ENCODE measurements around the gene DOCK11.

The DOCK11 gene

GRCh38 chrX:118560489-118560888 is 64.9 kb downstream of the DOCK11 start:
- no peak overlapping the region for H3K27ac ChIP-seq
- DNase-seq (ENCODE audit: low spot score): no peak
- ChIA-PET POLR2A (ENCODE audit: low non-redundant PET) (no interaction called here), CTCF (no interaction called here)
- no peak for TF ChIP-seq CTCF (conservative IDR thresholded peaks at IDR 0.05; ENCODE audit: low read depth)

GRCh38 chrX:118562582-118563164 is 67.1 kb downstream of the DOCK11 start:
- ChIA-PET CTCF (interaction anchor here (0.8 kb wide), 1 partner anchor 288 kb away, joined by 4 read pairs; no protein-coding TSS in a partner anchor), POLR2A (ENCODE audit: low non-redundant PET) (no interaction called here)
- TF ChIP-seq CTCF (conservative IDR thresholded peaks at IDR 0.05; ENCODE audit: low read depth): no peak
- no peak for DNase-seq (ENCODE audit: low spot score)
- H3K27ac ChIP-seq: no peak overlapping the region

GRCh38 chrX:118564498-118564897 is 68.9 kb downstream of the DOCK11 start:
- POLR2A ChIA-PET (ENCODE audit: low non-redundant PET): no interaction called here
- no peak for TF ChIP-seq CTCF (conservative IDR thresholded peaks at IDR 0.05; ENCODE audit: low read depth)
- CTCF ChIA-PET: no interaction called here
- peak overlapping the region; percentile 58 for H3K27ac ChIP-seq
- DNase-seq (ENCODE audit: low spot score): no peak

GRCh38 chrX:118565853-118566252 is 70.2 kb downstream of the DOCK11 start:
- CTCF ChIA-PET: no interaction called here
- POLR2A ChIA-PET (ENCODE audit: low non-redundant PET): no interaction called here
- DNase-seq (ENCODE audit: low spot score): no peak
- H3K27ac ChIP-seq: no peak overlapping the region
- TF ChIP-seq CTCF (conservative IDR thresholded peaks at IDR 0.05; ENCODE audit: low read depth): no peak

- no peak for TF ChIP-seq CTCF (conservative IDR thresholded peaks at IDR 0.05; ENCODE audit: low read depth)
- CTCF ChIA-PET: no interaction called here
- H3K27ac ChIP-seq: no peak overlapping the region
- POLR2A ChIA-PET (ENCODE audit: low non-redundant PET): no interaction called here
- DNase-seq (ENCODE audit: low spot score): no peak
Observed at GRCh38 chrX:118566359-118566758, 70.7 kb downstream of the DOCK11 start.

- TF ChIP-seq CTCF (conservative IDR thresholded peaks at IDR 0.05; ENCODE audit: low read depth): no peak
- H3K27ac ChIP-seq: no peak overlapping the region
- POLR2A ChIA-PET (ENCODE audit: low non-redundant PET): no interaction called here
- no peak for DNase-seq (ENCODE audit: low spot score)
- CTCF ChIA-PET: interaction anchor here (0.6 kb wide), 1 partner anchor 192 kb away, joined by 4 read pairs; no protein-coding TSS in a partner anchor
Observed at GRCh38 chrX:118569676-118570075, 74.1 kb downstream of the DOCK11 start.
